HG02623 (cell line): ENCODE results near the gene ZMIZ1.

Experiments used
- ATAC-seq: cut with Tn5 transposase; IDR thresholded peaks from one replicate; pipeline ENCODE4 v1.9.1; 2021; ENCODE audit warnings: moderate library complexity; ENCODE audit not compliant: unreplicated experiment

ZMIZ1 gene

GRCh38 chr10:79242620-79243152 lies 173.9 kb downstream of the ZMIZ1 start:
- peak; percentile 20 for ATAC-seq

- peak; percentile 42 for ATAC-seq
These were observed 174.7 kb downstream of the ZMIZ1 start for GRCh38 chr10:79243181-79244067.

GRCh38 chr10:79244068-79244442 lies 175.3 kb downstream of the ZMIZ1 start:
- no peak for ATAC-seq

GRCh38 chr10:79244841-79245504 lies 176.2 kb downstream of the ZMIZ1 start:
- ATAC-seq, result peak; percentile 24

GRCh38 chr10:79245539-79246208 lies 176.9 kb downstream of the ZMIZ1 start:
- no peak for ATAC-seq

GRCh38 chr10:79246209-79246581 lies 177.4 kb downstream of the ZMIZ1 start:
- no peak for ATAC-seq

- no peak for ATAC-seq
These were observed 178.0 kb downstream of the ZMIZ1 start for GRCh38 chr10:79246606-79247275.

- no peak for ATAC-seq
These were observed 178.8 kb downstream of the ZMIZ1 start for GRCh38 chr10:79247373-79248137.

GRCh38 chr10:79248341-79249185 lies 179.8 kb downstream of the ZMIZ1 start:
- ATAC-seq, result no peak

GRCh38 chr10:79249186-79250121 lies 180.7 kb downstream of the ZMIZ1 start:
- ATAC-seq, result peak; percentile 58

- ATAC-seq, result no peak
These were observed 181.5 kb downstream of the ZMIZ1 start for GRCh38 chr10:79250259-79250658.

- ATAC-seq, result no peak
These were observed 183.7 kb downstream of the ZMIZ1 start for GRCh38 chr10:79252450-79252849.

- no peak for ATAC-seq
These were observed 184.2 kb downstream of the ZMIZ1 start for GRCh38 chr10:79252971-79253370.

- ATAC-seq, result no peak
These were observed 184.9 kb downstream of the ZMIZ1 start for GRCh38 chr10:79253704-79254103.

GRCh38 chr10:79254333-79255006 lies 185.7 kb downstream of the ZMIZ1 start:
- no peak for ATAC-seq

- ATAC-seq, result no peak
These were observed 186.3 kb downstream of the ZMIZ1 start for GRCh38 chr10:79255007-79255507.

- ATAC-seq, result no peak
These were observed 187.6 kb downstream of the ZMIZ1 start for GRCh38 chr10:79256264-79256806.
